SJSA1 (cell line): Measurements from ENCODE around the gene ZBTB45. TPM values are rescaled to one million over a fixed set of nuclear protein-coding genes. Genes with fewer than 3 reads are reported as not detected.
A peak's percentile ranks its signal among the peaks of the same experiment; 100 is the strongest.

Experiments used
- DNase-seq, 2 experiments: peaks; one replicate each; pipeline ENCODE4 v3.0.0-alpha.2; 2015 to 2020; ENCODE audit warnings: low spot score in 2 of 2, low read depth in 1 of 2
- H3K27ac ChIP-seq: fragments of 250-450 bp; sonication (Bioruptor Pico); 2 replicates; pipeline ENCODE4 v1.5.1; 2020; ENCODE audit warnings: mild to moderate bottlenecking, moderate library complexity
- H3K27me3 ChIP-seq: fragments of 250-450 bp; sonication (Bioruptor Pico); replicated peaks from 2 replicates; pipeline ENCODE4 v1.5.1; 2020; ENCODE audit warnings: mild to moderate bottlenecking, moderate library complexity
- H3K36me3 ChIP-seq: fragments of 250-450 bp; sonication (Bioruptor Pico); 2 replicates; pipeline ENCODE4 v1.5.1; 2020; ENCODE audit warnings: mild to moderate bottlenecking
- H3K4me1 ChIP-seq: fragments of 250-450 bp; sonication (Bioruptor Pico); replicated peaks from 2 replicates; pipeline ENCODE4 v1.6.1; 2021; ENCODE audit warnings: mild to moderate bottlenecking
- H3K4me3 ChIP-seq: fragments of 250-450 bp; sonication (Bioruptor Pico); 2 replicates; pipeline ENCODE4 v1.5.1; 2020; ENCODE audit warnings: mild to moderate bottlenecking
- H3K9me3 ChIP-seq: fragments of 250-450 bp; sonication (Bioruptor Pico); replicated peaks from 2 replicates; pipeline ENCODE4 v1.5.1; 2020; ENCODE audit warnings: mild to moderate bottlenecking
- total RNA-seq: library from RNA; depleted of rRNA; stranded (reverse); fragments of >200 nt; shearing (Covaris generic); gene quantifications from 2 replicates; pipeline ENCODE4 v1.2.3, GENCODE V29; 2014

ZBTB45 gene
- total RNA-seq, 1 experiment from 2014 or later, result 4.7 TPM

DNA sequence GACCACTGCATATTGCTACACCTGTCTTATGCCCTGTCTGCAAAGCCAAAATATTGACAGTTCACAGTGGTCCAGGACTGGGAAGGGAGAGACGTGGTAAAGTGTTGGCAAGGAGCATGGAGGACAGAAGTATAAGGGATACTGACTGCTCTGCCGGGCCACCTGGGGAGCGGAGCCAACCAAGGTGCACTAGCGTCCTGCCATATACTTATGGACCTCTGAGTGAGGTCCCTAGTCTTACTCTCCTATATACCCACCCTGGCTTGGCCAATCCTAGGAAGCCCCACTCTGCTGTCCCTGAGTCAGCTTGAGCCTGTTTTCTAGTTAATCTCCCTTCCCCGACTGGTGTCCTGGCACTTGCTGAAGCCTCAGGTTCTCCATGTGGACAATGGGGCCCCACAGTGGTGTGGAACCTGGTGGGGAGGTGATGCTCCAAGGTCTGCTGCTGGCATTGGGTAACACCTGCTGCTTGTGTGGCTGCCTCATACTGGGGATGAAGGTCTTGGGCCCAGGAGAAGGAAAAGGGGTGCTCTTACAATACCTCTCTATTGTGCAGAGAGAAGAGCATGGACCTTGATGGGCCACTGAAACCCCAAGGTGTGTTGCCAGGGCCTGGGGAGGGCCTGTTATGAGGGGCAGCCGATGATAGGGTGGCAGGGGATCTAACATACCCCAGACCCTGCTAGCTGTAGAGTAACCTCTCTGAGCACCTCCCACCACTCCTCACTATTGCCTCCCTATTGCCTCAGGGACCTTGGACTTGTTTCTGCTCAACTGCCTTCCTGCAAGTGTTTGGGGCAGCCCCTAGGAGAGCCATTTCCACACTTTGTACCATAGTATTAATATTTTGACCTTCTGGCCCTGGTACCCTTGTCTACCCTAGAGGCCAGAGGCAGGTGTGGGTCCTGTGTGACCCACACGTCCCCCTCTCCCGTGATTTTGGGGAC, 17.5 kb upstream of the ZBTB45 start:
- no peak for DNase-seq
- Histone ChIP-seq H3K36me3 (no peaks in the 10 kb centered on the region), H3K9me3 (0 out of 2 replicates have a peak, but pooled peaks cover 3% of the 10 kb centered on the region), H3K4me1 (no peaks in the 10 kb centered on the region), H3K4me3 (no peak overlapping the region), H3K27me3 (peaks cover 22% of the 10 kb centered on the region), H3K27ac (no peak overlapping the region)

DNA sequence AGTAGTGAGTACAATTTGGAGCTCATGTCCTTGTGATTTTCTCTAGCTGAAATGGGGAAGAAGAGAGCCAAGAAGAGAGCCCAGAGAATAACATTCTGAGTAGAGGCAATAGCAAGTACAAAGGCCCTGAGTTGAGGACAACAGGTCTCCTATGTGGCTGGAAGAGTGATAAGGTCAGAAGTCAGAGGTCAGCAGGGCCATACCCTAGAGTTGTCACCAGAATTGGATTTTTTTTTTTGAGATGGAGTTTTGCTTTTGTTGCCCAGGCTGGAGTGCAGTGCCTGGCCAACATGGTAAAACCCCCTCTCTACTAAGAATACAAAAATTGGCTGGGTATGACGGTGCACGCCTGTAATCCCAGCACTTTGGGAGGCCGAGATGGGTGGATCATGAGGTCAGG, 16.2 kb upstream of the ZBTB45 start:
- Histone ChIP-seq H3K4me1 (no peaks in the 10 kb centered on the region), H3K9me3 (0 out of 2 replicates have a peak, but pooled peaks cover 3% of the 10 kb centered on the region), H3K27ac (no peak overlapping the region), H3K36me3 (no peaks in the 10 kb centered on the region), H3K27me3 (peaks cover 32% of the 10 kb centered on the region), H3K4me3 (no peak overlapping the region)
- DNase-seq, result no peak

DNA sequence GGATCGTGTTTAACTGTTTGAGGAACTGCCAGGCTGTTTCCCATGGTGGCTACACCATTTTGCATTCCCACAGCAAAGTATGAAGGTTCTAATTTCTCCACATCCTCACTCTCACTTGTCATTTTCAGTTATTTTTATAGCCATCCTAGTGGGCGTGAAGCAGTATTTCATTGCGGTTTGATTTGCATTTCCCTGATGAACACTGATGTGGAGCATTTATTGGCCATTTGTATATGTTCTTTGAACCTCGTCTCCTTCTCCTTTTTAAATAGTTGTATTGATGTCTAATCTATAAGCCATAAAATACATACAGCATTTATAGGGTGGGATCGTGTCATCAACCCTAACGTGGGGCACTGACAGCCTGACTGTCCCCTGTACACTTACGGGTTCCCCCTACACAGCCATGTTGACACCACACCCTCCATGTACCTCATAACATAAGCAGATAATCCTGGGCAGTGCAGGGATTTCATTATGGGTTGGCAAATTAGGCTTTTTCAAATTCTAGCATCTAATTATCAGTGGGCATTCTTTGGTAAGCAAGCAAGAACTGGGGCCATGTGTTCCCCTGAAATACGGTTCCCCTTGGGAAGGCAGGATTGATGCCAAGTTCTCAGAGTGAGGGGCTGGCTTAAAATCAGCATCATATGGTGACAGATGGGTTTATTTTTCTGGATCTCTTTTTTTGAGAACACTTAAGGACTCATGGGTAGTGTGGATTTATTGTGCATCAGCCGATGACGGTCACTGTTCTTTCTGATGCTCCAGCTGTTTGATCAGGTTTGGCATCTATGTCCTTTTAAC, 11.6 kb upstream of the ZBTB45 start:
- Histone ChIP-seq H3K4me1 (no peaks in the 10 kb centered on the region), H3K27ac (no peak overlapping the region), H3K4me3 (no peak overlapping the region), H3K27me3 (peaks cover 22% of the 10 kb centered on the region), H3K9me3 (0 out of 2 replicates have a peak, but pooled peaks cover 3% of the 10 kb centered on the region), H3K36me3 (no peaks in the 10 kb centered on the region)
- DNase-seq, result no peak

DNA sequence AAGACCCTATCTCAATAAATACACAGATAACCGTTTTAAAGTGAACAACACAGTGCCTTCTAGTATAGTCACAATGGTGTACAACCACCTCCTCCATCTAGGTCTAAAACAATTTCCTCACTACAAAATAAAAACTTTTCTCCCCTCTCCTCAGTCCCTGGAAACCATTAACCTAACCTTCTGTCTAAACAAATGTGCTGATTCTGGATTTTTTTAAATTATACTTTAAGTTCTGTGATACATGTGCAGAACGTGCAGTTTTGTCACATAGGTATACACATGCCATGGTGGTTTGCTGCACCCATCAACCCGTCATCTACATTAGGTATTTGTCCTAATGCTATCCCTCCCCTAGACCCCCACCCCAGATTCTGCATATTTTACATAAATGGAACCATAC, 9.8 kb upstream of the ZBTB45 start:
- 0 out of 2 replicates have a peak, but pooled peaks cover 3% of the 10 kb centered on the region for H3K9me3 ChIP-seq
- peaks cover 18% of the 10 kb centered on the region for H3K27me3 ChIP-seq
- no peak overlapping the region for H3K4me3 ChIP-seq
- no peak overlapping the region for H3K27ac ChIP-seq
- no peak for DNase-seq
- H3K4me1 ChIP-seq, result no peaks in the 10 kb centered on the region
- H3K36me3 ChIP-seq, result no peaks in the 10 kb centered on the region

DNA sequence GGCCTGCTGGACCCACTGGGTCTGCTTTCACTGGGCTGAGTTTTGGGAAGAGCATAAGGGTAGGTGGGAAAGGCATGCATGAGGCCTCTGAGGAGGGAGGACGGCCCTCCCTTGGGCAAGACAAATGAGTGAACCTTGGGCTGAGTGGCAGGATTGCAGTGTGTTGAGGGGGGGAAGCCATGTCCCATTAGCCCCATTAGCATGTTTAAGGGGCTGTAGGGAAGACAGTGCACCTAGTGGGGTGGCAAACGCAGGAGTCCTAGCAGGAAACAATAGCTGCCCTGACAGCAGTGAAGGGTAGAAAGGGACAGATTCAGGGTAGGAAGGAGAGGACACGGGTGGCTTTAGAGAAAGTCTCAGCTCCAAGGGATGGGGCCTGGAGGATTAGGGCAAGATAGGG, 3.1 kb upstream of the ZBTB45 start:
- peaks cover 9% of the 10 kb centered on the region for H3K4me1 ChIP-seq
- H3K4me3 ChIP-seq, result no peak overlapping the region
- H3K36me3 ChIP-seq, result 0 out of 2 replicates have a peak, but pooled peaks cover 4% of the 10 kb centered on the region
- DNase-seq, result no peak
- no peaks in the 10 kb centered on the region for H3K27me3 ChIP-seq
- H3K27ac ChIP-seq, result no peak overlapping the region
- H3K9me3 ChIP-seq, result no peaks in the 10 kb centered on the region

DNA sequence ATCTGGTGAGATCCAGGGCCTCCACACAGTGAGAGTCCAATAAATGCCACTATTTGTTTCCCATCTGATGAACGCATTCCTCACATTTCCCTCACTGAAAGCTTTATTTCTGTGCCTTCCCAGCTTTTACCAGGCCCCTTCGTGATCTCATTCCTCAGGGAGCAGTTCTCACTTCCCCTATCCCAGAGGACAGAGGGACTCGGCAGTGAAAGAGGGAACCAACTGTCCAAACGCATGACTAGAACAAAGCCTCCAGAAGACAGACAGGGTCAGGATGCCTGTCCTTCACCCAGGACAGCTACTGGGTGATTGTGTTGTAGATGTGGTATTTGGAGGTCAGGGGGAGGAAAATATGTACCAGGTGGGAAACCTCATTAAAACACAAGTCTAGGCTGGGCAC, 2.0 kb upstream of the ZBTB45 start:
- Histone ChIP-seq H3K27me3 (no peaks in the 10 kb centered on the region), H3K36me3 (peaks cover 13% of the 10 kb centered on the region), H3K4me3 (no peak overlapping the region), H3K9me3 (no peaks in the 10 kb centered on the region), H3K4me1 (peaks cover 9% of the 10 kb centered on the region), H3K27ac (no peak overlapping the region)
- DNase-seq, result no peak

DNA sequence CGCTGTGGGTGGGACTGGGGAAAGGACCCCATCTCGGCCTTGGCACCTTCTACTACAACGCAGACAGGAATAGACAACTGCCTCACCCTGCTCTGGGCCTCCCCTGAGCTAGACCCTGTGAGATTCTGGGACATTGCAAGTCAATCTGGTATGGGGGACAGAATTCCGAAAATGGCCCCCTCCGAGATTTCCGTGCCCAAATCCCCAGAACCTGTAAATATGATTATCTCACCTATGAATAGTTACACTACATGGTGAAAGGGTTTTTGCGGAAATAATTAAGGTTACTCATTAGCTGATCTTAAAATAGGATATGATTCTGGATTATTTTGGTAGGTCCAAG, 618 bp upstream of the ZBTB45 start:
- Histone ChIP-seq H3K4me3 (peak overlapping the region; percentile 71), H3K9me3 (no peaks in the 10 kb centered on the region), H3K27ac (peak overlapping the region; percentile 59), H3K4me1 (peaks cover 9% of the 10 kb centered on the region), H3K27me3 (no peaks in the 10 kb centered on the region), H3K36me3 (peaks cover 24% of the 10 kb centered on the region)
- DNase-seq, result no peak

DNA sequence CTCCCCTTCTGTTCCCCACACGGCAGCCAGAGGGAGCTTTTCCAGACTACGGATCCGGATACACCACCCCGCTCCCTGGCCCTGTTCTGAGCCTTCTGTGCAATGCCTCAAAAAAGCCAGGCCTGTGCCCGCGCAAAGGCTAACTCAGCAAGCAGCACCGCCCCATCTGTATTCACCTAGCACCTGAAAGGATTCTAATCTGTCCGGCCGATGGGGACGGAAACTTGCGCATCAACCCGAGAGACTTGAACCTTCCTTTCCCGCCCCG, 589 bp downstream of the ZBTB45 start:
- Histone ChIP-seq H3K27me3 (no peaks in the 10 kb centered on the region), H3K27ac (peak overlapping the region; percentile 59)

DNA sequence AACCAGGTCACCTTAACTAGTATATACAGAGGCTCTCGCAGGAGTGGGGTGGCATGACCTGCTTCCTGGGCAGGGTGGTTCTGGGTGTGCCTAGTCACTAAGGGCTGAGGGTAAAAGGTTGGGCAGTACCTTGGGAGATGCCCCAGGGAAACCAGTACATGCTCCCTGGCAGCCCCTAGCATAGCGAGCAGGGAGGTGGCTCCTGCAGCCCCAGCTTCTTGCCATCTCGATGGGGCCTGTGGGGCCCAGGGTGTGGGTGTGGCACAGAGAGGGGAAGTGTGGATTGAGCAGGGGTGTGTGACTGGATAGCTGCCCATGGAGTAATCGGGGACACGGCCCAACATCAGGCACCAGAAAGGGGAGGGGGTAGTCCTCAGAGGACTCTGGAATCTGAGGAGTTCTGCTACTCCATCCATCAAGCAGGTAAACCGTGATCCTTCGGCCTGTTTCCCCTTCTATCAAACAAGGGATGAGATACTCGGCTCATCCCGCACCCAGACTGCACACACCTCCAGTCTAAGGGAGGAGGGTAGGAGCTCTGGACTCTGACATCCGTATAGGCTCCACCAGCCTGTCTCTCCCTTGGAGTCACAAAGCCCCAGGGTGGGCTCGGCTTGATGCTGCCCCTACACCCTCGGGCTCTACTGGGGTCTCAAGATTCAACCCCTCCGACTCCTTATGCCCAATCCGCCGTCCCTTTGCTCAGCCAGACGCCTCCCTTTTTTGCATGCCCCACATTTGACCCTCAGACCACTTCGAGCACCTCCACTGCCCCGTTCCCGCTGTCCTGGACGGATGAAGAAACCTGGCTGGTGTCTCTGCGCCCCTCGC, 1.1 kb downstream of the ZBTB45 start:
- no peak for DNase-seq
- Histone ChIP-seq H3K36me3 (peaks cover 35% of the 10 kb centered on the region), H3K27ac (no peak overlapping the region), H3K4me3 (peak overlapping the region; percentile 71), H3K4me1 (peaks cover 9% of the 10 kb centered on the region), H3K27me3 (no peaks in the 10 kb centered on the region), H3K9me3 (no peaks in the 10 kb centered on the region)

More for the DNA sequence above, 589 bp downstream of the ZBTB45 start:
- peak in 1 of 2 experiments; percentile 79 for DNase-seq
- H3K4me3 ChIP-seq, result peak overlapping the region; percentile 71
- H3K9me3 ChIP-seq, result no peaks in the 10 kb centered on the region
- peaks cover 30% of the 10 kb centered on the region for H3K36me3 ChIP-seq
- peaks cover 9% of the 10 kb centered on the region for H3K4me1 ChIP-seq

DNA sequence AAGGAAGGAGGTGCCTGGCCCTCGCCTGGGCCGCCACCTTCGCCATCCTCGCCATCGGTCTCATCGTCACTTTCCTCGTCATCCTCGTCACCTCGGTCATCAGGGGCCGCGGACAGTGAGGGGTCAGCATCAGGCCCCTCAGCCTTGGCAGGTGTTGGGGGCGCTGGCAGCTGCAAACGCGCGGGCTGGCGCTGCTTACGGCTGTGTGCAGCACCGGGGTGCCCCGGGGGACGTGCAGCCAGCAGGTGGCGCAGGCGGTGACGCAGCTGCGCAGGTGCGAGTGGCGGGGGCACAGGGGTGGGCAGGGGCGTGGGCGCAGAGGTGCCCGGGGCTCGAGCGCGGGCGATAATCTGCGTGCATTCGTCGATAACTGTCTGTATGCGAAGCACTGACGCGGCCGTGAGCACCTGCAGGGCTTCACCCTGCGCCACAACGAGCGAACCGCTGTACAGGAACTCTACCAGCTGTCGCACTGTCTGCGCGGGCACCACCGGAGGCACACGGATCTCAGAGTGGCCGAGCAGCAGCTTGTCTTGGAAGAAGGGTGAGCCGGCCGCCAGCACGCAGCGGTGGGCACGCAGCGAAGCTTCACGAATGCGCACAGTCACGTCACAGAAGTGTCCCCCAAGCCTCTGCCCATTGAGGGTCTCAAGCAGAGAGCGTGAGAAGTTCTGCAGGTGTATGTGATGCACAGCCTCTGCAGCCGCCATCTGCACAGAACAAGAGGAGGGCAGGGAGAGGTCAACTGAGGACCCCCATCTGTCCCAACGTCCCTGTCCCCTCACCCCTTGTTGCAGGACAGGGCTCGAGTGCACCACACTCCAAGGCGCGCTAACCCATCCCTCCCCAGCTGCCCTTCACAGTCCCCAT, 2.4 kb downstream of the ZBTB45 start:
- H3K4me1 ChIP-seq, result peaks cover 9% of the 10 kb centered on the region
- no peaks in the 10 kb centered on the region for H3K9me3 ChIP-seq
- H3K27me3 ChIP-seq, result no peaks in the 10 kb centered on the region
- DNase-seq, result no peak
- H3K27ac ChIP-seq, result no peak overlapping the region
- peaks cover 38% of the 10 kb centered on the region for H3K36me3 ChIP-seq
- no peak overlapping the region for H3K4me3 ChIP-seq

DNA sequence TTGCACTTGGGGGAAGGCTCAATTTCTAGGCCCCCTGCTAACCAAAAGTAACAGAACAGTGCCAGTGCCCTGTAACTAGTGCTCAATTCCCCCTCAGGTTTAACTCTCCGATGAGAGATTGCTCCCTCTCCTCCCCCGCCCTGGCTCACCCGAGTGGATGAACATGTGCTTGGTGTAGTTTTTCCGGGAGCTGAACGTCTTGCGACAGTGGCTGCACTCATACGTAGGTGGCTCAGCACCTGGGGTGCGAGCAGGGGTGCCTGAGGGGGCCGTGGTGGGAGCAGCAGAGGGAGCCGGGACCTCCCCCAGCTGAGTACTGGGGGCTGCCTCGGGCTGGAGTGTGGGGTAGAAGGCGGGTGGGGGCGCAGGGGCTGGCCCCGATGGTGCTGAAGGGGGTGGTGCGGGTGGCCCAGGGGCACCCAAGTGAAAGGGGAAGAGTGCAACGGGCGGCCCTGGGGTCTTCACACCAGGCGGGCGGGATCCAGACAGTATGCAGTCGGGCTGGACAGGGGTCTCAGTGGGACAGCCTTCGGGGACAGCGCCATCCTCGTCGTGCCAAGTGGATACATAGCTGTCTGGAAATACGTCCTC, 3.3 kb downstream of the ZBTB45 start:
- Histone ChIP-seq H3K4me1 (peaks cover 9% of the 10 kb centered on the region), H3K27me3 (no peaks in the 10 kb centered on the region), H3K27ac (no peak overlapping the region), H3K36me3 (peaks cover 38% of the 10 kb centered on the region), H3K4me3 (no peak overlapping the region), H3K9me3 (no peaks in the 10 kb centered on the region)
- no peak for DNase-seq

DNA sequence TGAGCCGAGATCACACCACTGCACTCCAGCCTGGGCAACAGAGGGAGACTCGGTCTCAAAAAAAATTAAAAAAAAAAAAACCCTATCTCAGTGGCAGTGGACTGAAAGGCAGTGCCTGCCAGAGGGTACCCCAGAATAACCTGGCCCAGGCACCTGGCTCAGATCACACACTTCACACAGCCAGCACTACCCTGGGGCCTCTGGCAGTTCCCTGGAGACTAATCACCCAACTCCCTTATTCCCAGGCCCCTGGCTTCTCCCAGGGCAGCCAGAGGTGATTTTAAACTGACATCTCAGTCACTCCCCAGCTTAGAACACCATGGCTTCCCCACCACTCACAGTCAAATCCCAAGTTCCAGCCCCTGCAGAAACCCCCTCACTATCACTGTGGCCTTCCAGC, 4.4 kb downstream of the ZBTB45 start:
- Histone ChIP-seq H3K4me1 (peaks cover 9% of the 10 kb centered on the region), H3K4me3 (no peak overlapping the region), H3K27me3 (no peaks in the 10 kb centered on the region), H3K9me3 (no peaks in the 10 kb centered on the region), H3K36me3 (peaks cover 38% of the 10 kb centered on the region), H3K27ac (no peak overlapping the region)
- DNase-seq, result no peak
